ENCODE data around the gene ATAD2B. TPM values are rescaled to one million over a fixed set of nuclear protein-coding genes. Genes with fewer than 3 reads are reported as not detected.

Gene ATAD2B
- total and polyA plus RNA-seq, 10 donors = 4.4 to 61.2 (median 36.8) TPM

- TF ChIP-seq POLR2AphosphoS5 (IDR thresholded peaks at IDR 0.05) (no peak), CTCF (IDR thresholded peaks at IDR 0.05 in 8 of 11, conservative IDR thresholded peaks at IDR 0.05 in 3 of 11) (no peak), POLR2A (IDR thresholded peaks at IDR 0.05) (no peak)
- whole genome bisulfite sequencing, 5 donors = 90 to 93% (median 93%) methylated on average over 4 of the region's 4 CpGs
- DNase-seq = no peak
- no peak overlapping the region for H3K27ac ChIP-seq
- no peaks in the 10 kb centered on the region for H3K9me3 ChIP-seq
- no peaks in the 10 kb centered on the region for H3K27me3 ChIP-seq (replicated peaks in 1 of 7)
- H3K4me1 ChIP-seq = no peaks in the 10 kb centered on the region
- intact Hi-C loops (cut with DNase I; ENCODE audit: low total_unique reads) = no loop called here
- peaks cover 0 to 99% (median 36%) of the 10 kb centered on the region in 6 donors for H3K36me3 ChIP-seq
- no peak overlapping the region for H3K4me3 ChIP-seq
Observed at GRCh38 chr2:23861952-23862351, 65.0 kb downstream of the ATAD2B start.

GRCh38 chr2:23859983-23860382, 66.9 kb downstream of the ATAD2B start:
- Histone ChIP-seq H3K36me3 (peaks cover 0 to 99% (median 41%) of the 10 kb centered on the region in 6 donors), H3K4me3 (no peak overlapping the region)

GRCh38 chr2:23859234-23859633, 67.7 kb downstream of the ATAD2B start:
- DNase-seq = no peak
- Histone ChIP-seq H3K27ac (no peak overlapping the region), H3K36me3 (peaks cover 0 to 99% (median 40%) of the 10 kb centered on the region in 6 donors), H3K27me3 (replicated peaks in 1 of 7) (no peaks in the 10 kb centered on the region), H3K4me1 (no peaks in the 10 kb centered on the region), H3K4me3 (no peak overlapping the region), H3K9me3 (no peaks in the 10 kb centered on the region)
- intact Hi-C loops (cut with DNase I; ENCODE audit: low total_unique reads) = no loop called here
- 85 to 98% (median 91%) methylated on average over 2 of the region's 2 CpGs for whole genome bisulfite sequencing, 5 donors
- TF ChIP-seq CTCF (IDR thresholded peaks at IDR 0.05 in 8 of 11, conservative IDR thresholded peaks at IDR 0.05 in 3 of 11) (no peak), POLR2AphosphoS5 (IDR thresholded peaks at IDR 0.05) (no peak), POLR2A (IDR thresholded peaks at IDR 0.05) (no peak)

More at GRCh38 chr2:23859983-23860382, 66.9 kb downstream of the ATAD2B start:
- intact Hi-C loops (cut with DNase I; ENCODE audit: low total_unique reads) = no loop called here
- Histone ChIP-seq H3K4me1 (no peaks in the 10 kb centered on the region), H3K27ac (no peak overlapping the region), H3K9me3 (no peaks in the 10 kb centered on the region), H3K27me3 (replicated peaks in 1 of 7) (no peaks in the 10 kb centered on the region)
- WGBS, 5 donors = 73 to 90% (median 84%) methylated on average over 2 of the region's 2 CpGs
- TF ChIP-seq POLR2AphosphoS5 (IDR thresholded peaks at IDR 0.05) (no peak), POLR2A (IDR thresholded peaks at IDR 0.05) (no peak), CTCF (IDR thresholded peaks at IDR 0.05 in 8 of 11, conservative IDR thresholded peaks at IDR 0.05 in 3 of 11) (no peak)
- DNase-seq = no peak

GRCh38 chr2:23850564-23851256, 76.2 kb downstream of the ATAD2B start:
- no peak for DNase-seq
- Histone ChIP-seq H3K9me3 (no peaks in the 10 kb centered on the region), H3K27ac (no peak overlapping the region), H3K4me3 (no peak overlapping the region), H3K36me3 (peaks cover 0 to 50% (median 17%) of the 10 kb centered on the region in 6 donors), H3K27me3 (replicated peaks in 1 of 7) (no peaks in the 10 kb centered on the region), H3K4me1 (peaks cover 0 to 13% (median 2%) of the 10 kb centered on the region in 6 donors)
- WGBS, 5 donors = 50 to 70% (median 63%) methylated on average over 4 of the region's 4 CpGs
- intact Hi-C loops (cut with DNase I; ENCODE audit: low total_unique reads) = no loop called here
- TF ChIP-seq POLR2A (IDR thresholded peaks at IDR 0.05) = no peak
- TF ChIP-seq CTCF (IDR thresholded peaks at IDR 0.05 in 8 of 11, conservative IDR thresholded peaks at IDR 0.05 in 3 of 11) = no peak
- TF ChIP-seq POLR2AphosphoS5 (IDR thresholded peaks at IDR 0.05) = no peak
